HG02981 (cell line): Measurements from ENCODE around the gene INSIG1.

ENCODE experiments used
- ATAC-seq: cut with Tn5 transposase; IDR thresholded peaks from one replicate; pipeline ENCODE4 v1.9.1; 2021; ENCODE audit warnings: mild to moderate bottlenecking, moderate library complexity; ENCODE audit not compliant: unreplicated experiment

INSIG1 gene

GRCh38 chr7:155284496-155285274 lies 13.0 kb upstream of the INSIG1 start:
- ATAC-seq: no peak

GRCh38 chr7:155285423-155285822 lies 12.3 kb upstream of the INSIG1 start:
- no peak for ATAC-seq

- ATAC-seq: no peak
These were observed 11.8 kb upstream of the INSIG1 start for GRCh38 chr7:155285833-155286232.

- ATAC-seq: no peak
These were observed 11.0 kb upstream of the INSIG1 start for GRCh38 chr7:155286686-155287085.

- ATAC-seq: no peak
These were observed 10.3 kb upstream of the INSIG1 start for GRCh38 chr7:155287284-155287935.

GRCh38 chr7:155288055-155288454 lies 9.6 kb upstream of the INSIG1 start:
- ATAC-seq: no peak

GRCh38 chr7:155289107-155289506 lies 8.6 kb upstream of the INSIG1 start:
- no peak for ATAC-seq

- no peak for ATAC-seq
These were observed 7.7 kb upstream of the INSIG1 start for GRCh38 chr7:155289949-155290501.

GRCh38 chr7:155291045-155291530 lies 6.6 kb upstream of the INSIG1 start:
- ATAC-seq: no peak

- ATAC-seq: no peak
These were observed 5.9 kb upstream of the INSIG1 start for GRCh38 chr7:155291729-155292128.

GRCh38 chr7:155292680-155293226 lies 4.9 kb upstream of the INSIG1 start:
- ATAC-seq: no peak

GRCh38 chr7:155293721-155294510 lies 3.8 kb upstream of the INSIG1 start:
- ATAC-seq: no peak

GRCh38 chr7:155294511-155294778 lies 3.2 kb upstream of the INSIG1 start:
- ATAC-seq: no peak

- ATAC-seq: no peak
These were observed 2.2 kb upstream of the INSIG1 start for GRCh38 chr7:155295511-155295910.

GRCh38 chr7:155296006-155296787 lies 1.5 kb upstream of the INSIG1 start:
- no peak for ATAC-seq

- ATAC-seq: peak; percentile 21
These were observed 726 bp upstream of the INSIG1 start for GRCh38 chr7:155296788-155297516.

GRCh38 chr7:155298288-155298833 lies 683 bp downstream of the INSIG1 start:
- peak; percentile 0 for ATAC-seq

- ATAC-seq: peak; percentile 68
These were observed 1.3 kb downstream of the INSIG1 start for GRCh38 chr7:155298834-155299534.
